Caco-2 (cell line): ENCODE results near the gene ECHS1. TPM values are rescaled to one million over a fixed set of nuclear protein-coding genes. Genes with fewer than 3 reads are reported as not detected.

Source experiments
- BruUV-seq: library from RNA; stranded (reverse); fragments of 400-500 nt; replicated peaks from 2 replicates; lab custom pipeline; 2021; lab: Mats Ljungman, UMichigan
- CTCF ChIA-PET: fragments of 300-600 bp; sonication (Branson Sonifier 250); formaldehyde crosslinking; loops from one replicate; lab custom pipeline; 2022; ENCODE audit warnings: antibody characterized with exemption; lab: Charles Lee
- POLR2A ChIA-PET: fragments of 300-600 bp; sonication (Branson Sonifier 250); formaldehyde crosslinking; loops from one replicate; lab custom pipeline; 2022; ENCODE audit warnings: antibody characterized with exemption; lab: Charles Lee
- DNase-seq, 2 experiments: peaks; one replicate each; pipeline versions ENCODE4 v3.0.0 to v3.0.0-alpha.2; 2020 to 2022
- H3K27me3 ChIP-seq: replicated peaks from 2 replicates; pipeline ENCODE4 v1.6.0; 2011; ENCODE audit warnings: low read length; ENCODE audit not compliant: control insufficient read depth, insufficient read depth
- H3K36me3 ChIP-seq: 2 replicates; pipeline ENCODE4 v1.5.1; 2011; ENCODE audit warnings: low read length; ENCODE audit not compliant: control insufficient read depth, insufficient read depth
- H3K4me1 ChIP-seq: fragments of 250-450 bp; sonication (Bioruptor Pico); 2 replicates; pipeline ENCODE4 v1.5.1; 2020; ENCODE audit warnings: mild to moderate bottlenecking
- H3K4me3 ChIP-seq: 2 replicates; pipeline ENCODE4 v1.5.1; 2011; ENCODE audit warnings: low read depth, mild to moderate bottlenecking, control low read depth, low read length
- H3K9me3 ChIP-seq: fragments of 250-450 bp; sonication (Bioruptor Pico); 2 replicates; pipeline ENCODE4 v1.5.1; 2020; ENCODE audit warnings: mild to moderate bottlenecking, moderate library complexity
- H3K27ac Mint-ChIP-seq: one replicate; pipeline ENCODE4 v1.8.0; 2022; ENCODE audit warnings: mixed read lengths; ENCODE audit not compliant: unreplicated experiment
- H3K27me3 Mint-ChIP-seq: one replicate; pipeline ENCODE4 v1.8.0; 2022; ENCODE audit warnings: mixed read lengths; ENCODE audit not compliant: insufficient read depth, unreplicated experiment
- H3K36me3 Mint-ChIP-seq: one replicate; pipeline ENCODE4 v1.8.0; 2022; ENCODE audit warnings: mild to moderate bottlenecking, mixed read lengths; ENCODE audit not compliant: insufficient read depth, unreplicated experiment
- H3K4me1 Mint-ChIP-seq: one replicate; pipeline ENCODE4 v1.8.0; 2022; ENCODE audit warnings: low read depth, mixed read lengths; ENCODE audit not compliant: unreplicated experiment
- H3K4me3 Mint-ChIP-seq: one replicate; pipeline ENCODE4 v1.8.0; 2022; ENCODE audit warnings: mild to moderate bottlenecking, moderate library complexity, mixed read lengths; ENCODE audit not compliant: unreplicated experiment
- H3K9me3 Mint-ChIP-seq: one replicate; pipeline ENCODE4 v1.8.0; 2022; ENCODE audit warnings: mixed read lengths; ENCODE audit not compliant: unreplicated experiment
- CTCF ChIP-seq, 2 experiments: fragments of 200-600 bp in 1 of 2; IDR thresholded peaks; 1 replicate in 1 of 2; 2 replicates in 1 of 2; pipeline versions ENCODE4 v1.5.1 to v1.8.0; 2011 to 2022; ENCODE audit warnings: antibody characterized with exemption in 1 of 2, control low read depth in 1 of 2, inconsistent platforms in 1 of 2, low read depth in 1 of 2, low read length in 1 of 2, mild to moderate bottlenecking in 1 of 2, moderate library complexity in 1 of 2; ENCODE audit not compliant: insufficient read depth in 1 of 2, severe bottlenecking in 1 of 2, unreplicated experiment in 1 of 2
- intact Hi-C: fragments of 100-400 bp; cut with micrococcal nuclease; formaldehyde crosslinking; loops from one replicate; pipeline ENCODE4 v1.10.0; 2022; ENCODE audit not compliant: unreplicated experiment
- total RNA-seq: library from RNA; stranded (reverse); gene quantifications from 2 replicates; pipeline ENCODE4 v1.2.3, GENCODE V29; 2022

ECHS1 gene
- total RNA-seq, 1 experiment from 2014 or later, result 247 TPM

GRCh38 chr10:133381036-133381435 lies 7.9 kb upstream of the ECHS1 start:
- H3K27ac Mint-ChIP-seq, result no peak overlapping the region
- Histone ChIP-seq H3K4me1 (peaks cover 15% of the 10 kb centered on the region), H3K4me3 (no peak overlapping the region), H3K36me3 (no peaks in the 10 kb centered on the region), H3K9me3 (no peaks in the 10 kb centered on the region), H3K27me3 (no peaks in the 10 kb centered on the region)
- peaks cover 2% of the 10 kb centered on the region for H3K36me3 Mint-ChIP-seq
- intact Hi-C loops, result no loop called here
- no peaks in the 10 kb centered on the region for H3K9me3 Mint-ChIP-seq
- no TSS peak for BruUV-seq
- no peaks in the 10 kb centered on the region for H3K4me1 Mint-ChIP-seq
- ChIA-PET POLR2A (no interaction called here), CTCF (no interaction called here)
- H3K27me3 Mint-ChIP-seq, result no peaks in the 10 kb centered on the region
- H3K4me3 Mint-ChIP-seq, result no peak overlapping the region
- TF ChIP-seq CTCF (IDR thresholded peaks at IDR 0.05; ENCODE audit: insufficient read depth in 1 of 2, low read depth in 1 of 2, low read length in 1 of 2, severe bottlenecking in 1 of 2, unreplicated experiment in 1 of 2), result no peak
- no peak for DNase-seq

- Mint-ChIP-seq H3K36me3 (no peaks in the 10 kb centered on the region), H3K27me3 (no peaks in the 10 kb centered on the region), H3K4me1 (no peaks in the 10 kb centered on the region), H3K9me3 (no peaks in the 10 kb centered on the region), H3K27ac (no peak overlapping the region), H3K4me3 (peak overlapping the region; percentile 81)
- no peak for DNase-seq
- BruUV-seq, result no TSS peak
- POLR2A ChIA-PET, result no interaction called here
- CTCF ChIA-PET, result no interaction called here
- Histone ChIP-seq H3K9me3 (no peaks in the 10 kb centered on the region), H3K4me1 (peaks cover 9% of the 10 kb centered on the region), H3K4me3 (peak overlapping the region; percentile 42), H3K27me3 (no peaks in the 10 kb centered on the region), H3K36me3 (no peaks in the 10 kb centered on the region)
- intact Hi-C loops, result loop anchor here (5.0 kb wide), 1 partner anchor 73 kb away; the partner anchor contains the start of genes TUBGCP2 and ZNF511
- TF ChIP-seq CTCF (IDR thresholded peaks at IDR 0.05; ENCODE audit: insufficient read depth in 1 of 2, low read depth in 1 of 2, low read length in 1 of 2, severe bottlenecking in 1 of 2, unreplicated experiment in 1 of 2), result no peak
Observed at GRCh38 chr10:133379801-133380666, 6.9 kb upstream of the ECHS1 start.

GRCh38 chr10:133379152-133379800 lies 6.1 kb upstream of the ECHS1 start, which contains the start of gene PAOX:
PAOX (plus strand) TSS chr10:133379262; CDS start chr10:133379317, 55 bp downstream.
- Histone ChIP-seq H3K36me3 (no peaks in the 10 kb centered on the region), H3K9me3 (no peaks in the 10 kb centered on the region), H3K4me1 (peaks cover 9% of the 10 kb centered on the region), H3K27me3 (no peaks in the 10 kb centered on the region), H3K4me3 (peak within 1 kb of the TSS; percentile 97)
- no TSS peak for BruUV-seq
- POLR2A ChIA-PET, result interaction anchor here (0.5 to 1.4 kb wide), 4 partner anchors 15 to 55 kb away, joined by 3 to 9 read pairs (median 6); partner anchors contain the start of genes FUOM and MTG1
- peak within 1 kb of the TSS; percentile 81 for H3K4me3 Mint-ChIP-seq
- H3K36me3 Mint-ChIP-seq, result no peaks in the 10 kb centered on the region
- no peaks in the 10 kb centered on the region for H3K9me3 Mint-ChIP-seq
- peak; percentile 81 to 83 for DNase-seq
- peak within 1 kb of the TSS; percentile 45 for H3K27ac Mint-ChIP-seq
- no peaks in the 10 kb centered on the region for H3K27me3 Mint-ChIP-seq
- no peaks in the 10 kb centered on the region for H3K4me1 Mint-ChIP-seq
- CTCF ChIA-PET, result no interaction called here
- intact Hi-C loops, result loop anchor here (5.0 kb wide), 1 partner anchor 72 kb away; the partner anchor contains the start of genes TUBGCP2 and ZNF511
- TF ChIP-seq CTCF (IDR thresholded peaks at IDR 0.05; ENCODE audit: insufficient read depth in 1 of 2, low read depth in 1 of 2, low read length in 1 of 2, severe bottlenecking in 1 of 2, unreplicated experiment in 1 of 2), result no peak
